K562 (cell line): ENCODE data around the gene ANO10. TPM values are rescaled to one million over a fixed set of nuclear protein-coding genes. Genes with fewer than 3 reads are reported as not detected.
A peak's percentile ranks its signal among the peaks of the same experiment; 100 is the strongest.

Experiments
- BACH1 ChIP-seq: fragments of 200-800 bp; sonication (Bioruptor generic); IDR thresholded peaks from 2 replicates; pipeline ENCODE4 v1.6.1; 2016; ENCODE audit warnings: missing genetic modification characterization, missing compliant biosample characterization
- BRD4 ChIP-seq: fragments of 200-600 bp; sonication (generic); IDR thresholded peaks from 2 replicates; pipeline ENCODE4 v1.6.1; 2017; ENCODE audit warnings: inconsistent platforms
- CXXC5 ChIP-seq: fragments of 250-450 bp; sonication (Bioruptor Pico); IDR thresholded peaks from 2 replicates; pipeline ENCODE4 v1.8.0; 2022; ENCODE audit warnings: inconsistent platforms, mild to moderate bottlenecking, moderate library complexity
- GTF2B ChIP-seq: IDR thresholded peaks from 2 replicates; pipeline ENCODE4 v1.6.1; 2011; ENCODE audit not compliant: insufficient read length; ENCODE audit errors: extremely low read depth
- HDAC8 ChIP-seq: fragments of 450-650 bp; IDR thresholded peaks from 2 replicates; pipeline ENCODE4 v1.6.1; 2016; ENCODE audit warnings: mild to moderate bottlenecking, missing genetic modification characterization, moderate library complexity, missing compliant biosample characterization
- SMAD4 ChIP-seq: fragments of 250-450 bp; sonication (Bioruptor Pico); conservative IDR thresholded peaks from 2 replicates; pipeline ENCODE4 v1.8.0; 2021; ENCODE audit warnings: inconsistent platforms, mild to moderate bottlenecking, moderate library complexity
- SOX6 ChIP-seq: fragments of 450-650 bp; IDR thresholded peaks from 2 replicates; pipeline ENCODE4 v1.6.1; 2014; ENCODE audit warnings: mild to moderate bottlenecking
- ZBTB34 ChIP-seq: fragments of 250-450 bp; sonication (Bioruptor Pico); IDR thresholded peaks from 2 replicates; pipeline ENCODE4 v1.8.0; 2021; ENCODE audit warnings: mild to moderate bottlenecking, moderate library complexity
- ZNF124 ChIP-seq: sonication (generic); formaldehyde crosslinking; IDR thresholded peaks from 2 replicates; pipeline ENCODE4 v1.8.1; 2022; ENCODE audit warnings: missing genetic modification reagents
- ZNF175 ChIP-seq: fragments of 200-800 bp; sonication (Bioruptor generic); IDR thresholded peaks from 2 replicates; pipeline ENCODE4 v1.6.1; 2016; ENCODE audit warnings: low read depth, mild to moderate bottlenecking, missing genetic modification characterization, missing compliant biosample characterization
- ZNF668 ChIP-seq: fragments of 250-450 bp; sonication (Bioruptor Pico); IDR thresholded peaks from 2 replicates; pipeline ENCODE4 v1.8.0; 2022; ENCODE audit warnings: mild to moderate bottlenecking, inconsistent platforms
- polyA plus RNA-seq, 8 experiments: library from polyadenylated mRNA; depleted of rRNA in 4 of 8; stranded (reverse) in 5 of 8; unstranded in 3 of 8; fragments of >200 nt; fragmentation: Nextera tagmentation in 2 of 8; fragmentation: Illumina TruSeq in 1 of 8; extraction: Ambion mirVana in 2 of 8; extraction: Trizol in 1 of 8; gene quantifications; 2 replicates each; pipeline versions ENCODE4 v1.2.1 to v1.2.3, GENCODE V29; 2011 to 2014; ENCODE audit warnings: inconsistent platforms in 1 of 8, missing spikeins in 1 of 8
- total RNA-seq, 7 experiments: library from RNA; depleted of rRNA in 6 of 7; stranded (reverse); fragments of >200 nt in 6 of 7; fragmentation: Illumina TruSeq in 2 of 7; extraction: Trizol in 2 of 7; gene quantifications; 2 replicates each; pipeline versions ENCODE4 v1.2.1 to v1.2.3, GENCODE V29; 2011 to 2021; ENCODE audit warnings: low replicate concordance in 1 of 7

Gene ANO10
- total and polyA plus RNA-seq, 9 of the 15 experiments (the other 6 are each of a cell fraction or from before 2014, with no cell fraction given), result 6.4 to 46.0 (median 32.3) TPM

DNA sequence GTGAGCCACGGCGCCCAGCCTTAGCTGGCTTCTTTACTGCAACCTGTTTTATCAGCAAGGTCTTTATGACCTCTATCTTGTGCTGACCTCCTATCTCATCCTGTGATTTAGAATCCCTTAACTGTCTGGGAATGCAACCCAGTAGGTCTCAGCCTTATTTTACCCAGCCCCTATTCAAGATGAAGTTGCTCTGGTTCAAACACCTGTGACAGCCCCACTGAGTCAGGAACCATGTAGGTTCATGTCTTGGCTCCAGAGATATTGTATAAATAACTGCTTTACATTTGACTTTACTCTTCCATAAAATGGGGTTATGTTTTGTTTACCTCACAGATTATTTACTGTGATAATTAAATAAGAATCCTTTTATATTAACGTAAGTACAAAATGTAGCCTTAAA lies 27.1 kb upstream of the ANO10 start (continued):
- TF ChIP-seq ZNF175 (CRISPR knock-in tag) (0 out of 2 replicates have a peak, but pooled peaks have one; percentile 18), HDAC8 (0 out of 2 replicates have a peak, but pooled peaks have one; percentile 38), CXXC5 (CRISPR knock-in tag) (peak; percentile 39; the same call in 1 of the 2 replicates), ZNF668 (CRISPR knock-in tag) (peak; percentile 65; the same call in 1 of the 2 replicates), GTF2B (no peak), ZBTB34 (CRISPR knock-in tag) (0 out of 2 replicates have a peak, but pooled peaks have one; percentile 22), BACH1 (peak; percentile 66), BRD4 (no peak), ZNF124 (CRISPR knock-in tag) (no peak), SMAD4 (CRISPR knock-in tag) (peak; percentile 78), SOX6 (no peak)
